Activated T-cell treated with anti-CD3 and anti-CD28 coated beads, Interleukin-2, amount 50 U/mL, for 4 hours (primary cell): Measurements from ENCODE around the gene PON3. TPM values are rescaled to one million over a fixed set of nuclear protein-coding genes. Genes with fewer than 3 reads are reported as not detected.
"Not testable (repeated sequence)": the region's sequence is repeated elsewhere in the genome, so short reads cannot be mapped to it uniquely, and the experiment has no call there.

Source experiments
- ATAC-seq, 2 donors: fragments of 200-7000 bp; cut with Tn5 transposase; one replicate each; pipeline ENCODE4 v1.10.0; 2021
- DNase-seq: peaks from one replicate; pipeline ENCODE4 v3.0.0-alpha.2; 2020
- H3K27me3 Mint-ChIP-seq: one replicate; pipeline ENCODE4 v1.8.0; 2021; ENCODE audit warnings: low read depth, mixed read lengths
- H3K36me3 Mint-ChIP-seq: one replicate; pipeline ENCODE4 v1.8.0; 2022; ENCODE audit warnings: mixed read lengths; ENCODE audit not compliant: insufficient read depth
- H3K4me1 Mint-ChIP-seq: one replicate; pipeline ENCODE4 v1.8.0; 2021; ENCODE audit warnings: low read depth, mixed read lengths
- H3K4me3 Mint-ChIP-seq: one replicate; pipeline ENCODE4 v1.8.0; 2021; ENCODE audit warnings: mild to moderate bottlenecking, moderate library complexity, mixed read lengths
- H3K9me3 Mint-ChIP-seq: one replicate; pipeline ENCODE4 v1.8.0; 2021; ENCODE audit warnings: mixed read lengths
- total RNA-seq, 3 donors: library from RNA; stranded (reverse); gene quantifications; one replicate each; pipeline ENCODE4 v1.2.1, GENCODE V29; 2021

The PON3 gene
- total RNA-seq, 3 donors from 2014 or later: not detected

DNA sequence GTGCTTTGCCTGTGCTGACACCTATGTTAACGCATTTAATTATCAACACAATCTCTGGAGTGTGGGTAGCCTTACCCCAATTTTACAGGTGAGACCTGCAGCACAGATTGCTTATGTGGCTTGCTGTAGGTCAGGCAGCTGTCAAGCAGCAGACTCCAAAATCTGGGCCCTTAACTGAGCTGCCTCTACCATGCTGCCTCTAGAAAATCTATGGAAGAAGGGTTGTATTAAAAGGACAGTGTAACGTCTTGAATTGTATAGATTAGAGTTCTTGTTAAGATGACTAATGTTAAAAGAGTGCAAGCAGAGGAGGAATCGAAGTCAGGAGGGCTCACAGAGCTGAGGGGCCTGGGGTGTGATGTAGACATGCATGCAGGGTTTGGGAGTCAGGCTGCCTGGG lies 1.2 kb upstream of the PON3 start:
- DNase-seq (no peak), ATAC-seq (no peak)
- Mint-ChIP-seq H3K36me3 (no peaks in the 10 kb centered on the region), H3K4me3 (no peak overlapping the region), H3K4me1 (peaks cover 2% of the 10 kb centered on the region), H3K9me3 (no peaks in the 10 kb centered on the region), H3K27me3 (peaks cover 35% of the 10 kb centered on the region)

DNA sequence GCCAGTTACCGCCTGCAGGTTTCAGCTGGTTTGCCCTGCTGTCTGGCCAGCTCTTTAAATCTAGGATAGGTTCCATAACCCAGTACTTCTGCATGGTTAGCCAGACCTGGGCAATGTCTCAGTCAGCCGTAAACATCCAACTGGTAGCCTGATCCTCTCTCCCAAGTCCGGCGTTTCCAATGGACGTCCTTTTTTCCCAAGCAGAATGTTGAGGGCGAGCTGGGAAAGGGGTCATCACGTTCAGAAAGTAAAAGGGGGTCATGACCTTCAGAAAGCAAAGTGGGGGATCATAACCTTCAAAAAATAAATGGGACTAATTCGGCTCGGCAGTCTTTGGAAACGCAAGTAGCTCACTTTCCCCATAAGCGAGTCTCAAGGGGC lies 430 bp downstream of the PON3 start:
- Mint-ChIP-seq H3K4me1 (peaks cover 2% of the 10 kb centered on the region), H3K4me3 (peak overlapping the region; percentile 25), H3K9me3 (no peaks in the 10 kb centered on the region), H3K27me3 (peaks cover 41% of the 10 kb centered on the region), H3K36me3 (no peaks in the 10 kb centered on the region)
- DNase-seq (no peak), ATAC-seq (no peak)

- Mint-ChIP-seq H3K36me3 (no peaks in the 10 kb centered on the region), H3K9me3 (no peaks in the 10 kb centered on the region), H3K4me3 (no peak overlapping the region), H3K27me3 (peaks cover 39% of the 10 kb centered on the region), H3K4me1 (peaks cover 2% of the 10 kb centered on the region)
- no peak for ATAC-seq
- no peak for DNase-seq
Observed at GRCh38 chr7:95394370-95394769, 1.8 kb downstream of the PON3 start.

DNA sequence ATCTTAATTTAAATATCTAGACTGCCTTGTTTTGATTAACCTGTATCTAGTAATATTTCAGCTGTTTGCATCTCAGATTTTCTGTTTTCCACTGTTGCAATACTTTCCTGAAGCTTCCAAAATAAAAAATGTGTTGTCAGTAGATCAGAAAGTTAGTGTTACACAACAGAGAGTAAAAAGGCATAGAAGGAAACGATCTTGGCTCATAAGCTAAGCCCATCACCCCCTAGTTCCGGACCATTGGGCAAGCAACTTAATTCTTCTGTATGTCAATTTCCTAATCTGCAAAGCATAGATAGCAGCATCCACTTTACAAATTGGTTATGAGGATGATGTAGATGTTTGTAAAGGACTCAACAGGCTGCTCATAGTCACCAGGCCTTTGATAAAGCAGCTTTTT lies 4.4 kb downstream of the PON3 start:
- no peak for DNase-seq
- Mint-ChIP-seq H3K36me3 (no peaks in the 10 kb centered on the region), H3K27me3 (peaks cover 31% of the 10 kb centered on the region), H3K4me1 (peaks cover 2% of the 10 kb centered on the region), H3K9me3 (peaks cover 5% of the 10 kb centered on the region), H3K4me3 (no peak overlapping the region)
- no peak for ATAC-seq

GRCh38 chr7:95389516-95389915 lies 6.7 kb downstream of the PON3 start:
- Mint-ChIP-seq H3K9me3 (peaks cover 5% of the 10 kb centered on the region), H3K4me1 (no peaks in the 10 kb centered on the region), H3K27me3 (peaks cover 26% of the 10 kb centered on the region), H3K4me3 (no peak overlapping the region), H3K36me3 (no peaks in the 10 kb centered on the region)
- ATAC-seq: no peak
- DNase-seq: no peak

GRCh38 chr7:95379457-95379856 lies 16.7 kb downstream of the PON3 start:
- not testable (repeated sequence) for ATAC-seq, H3K4me1 Mint-ChIP-seq, H3K4me3 Mint-ChIP-seq, DNase-seq, H3K36me3 Mint-ChIP-seq
- Mint-ChIP-seq H3K9me3 (peaks cover 12% of the 10 kb centered on the region), H3K27me3 (peaks cover 15% of the 10 kb centered on the region)

DNA sequence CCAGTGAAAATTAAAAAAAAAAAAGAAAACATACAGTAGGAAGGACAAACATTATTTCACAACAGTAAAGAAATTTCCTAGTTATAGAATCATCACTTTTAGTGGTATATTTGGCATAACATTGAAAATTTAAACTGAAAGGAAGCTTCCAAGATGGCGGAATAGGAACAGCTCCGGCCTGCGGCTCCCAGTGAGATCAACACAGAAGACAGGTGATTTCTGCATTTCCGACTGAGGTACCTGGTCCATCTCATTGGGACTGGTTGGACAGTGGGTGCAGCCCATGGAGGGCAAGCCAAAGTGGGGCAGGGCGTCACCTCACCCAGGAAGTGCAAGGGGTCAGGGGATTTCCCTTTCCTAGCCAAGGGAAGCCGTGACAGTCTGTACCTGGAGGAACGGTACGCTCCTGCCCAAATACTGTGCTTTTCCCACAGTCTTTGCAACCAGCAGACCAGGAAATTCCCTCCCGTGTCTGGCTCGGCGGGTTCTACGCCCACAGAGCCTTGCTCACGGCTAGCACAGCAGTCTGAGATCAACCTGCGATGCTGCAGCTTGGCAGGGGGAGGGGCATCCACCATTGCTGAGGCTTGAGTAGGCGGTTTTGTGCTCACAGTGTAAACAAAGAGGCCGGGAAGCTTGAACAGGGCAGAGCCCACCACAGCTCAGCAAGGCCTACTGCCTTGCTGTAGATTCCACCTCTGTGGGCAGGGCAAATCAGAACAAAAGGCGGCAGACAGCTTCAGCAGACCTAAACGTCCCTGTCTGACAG lies 19.4 kb downstream of the PON3 start:
- Mint-ChIP-seq H3K9me3 (peaks cover 9% of the 10 kb centered on the region), H3K4me1 (no peaks in the 10 kb centered on the region), H3K36me3 (no peaks in the 10 kb centered on the region), H3K27me3 (peaks cover 12% of the 10 kb centered on the region), H3K4me3 (no peak overlapping the region)
- no peak for ATAC-seq
- no peak for DNase-seq

DNA sequence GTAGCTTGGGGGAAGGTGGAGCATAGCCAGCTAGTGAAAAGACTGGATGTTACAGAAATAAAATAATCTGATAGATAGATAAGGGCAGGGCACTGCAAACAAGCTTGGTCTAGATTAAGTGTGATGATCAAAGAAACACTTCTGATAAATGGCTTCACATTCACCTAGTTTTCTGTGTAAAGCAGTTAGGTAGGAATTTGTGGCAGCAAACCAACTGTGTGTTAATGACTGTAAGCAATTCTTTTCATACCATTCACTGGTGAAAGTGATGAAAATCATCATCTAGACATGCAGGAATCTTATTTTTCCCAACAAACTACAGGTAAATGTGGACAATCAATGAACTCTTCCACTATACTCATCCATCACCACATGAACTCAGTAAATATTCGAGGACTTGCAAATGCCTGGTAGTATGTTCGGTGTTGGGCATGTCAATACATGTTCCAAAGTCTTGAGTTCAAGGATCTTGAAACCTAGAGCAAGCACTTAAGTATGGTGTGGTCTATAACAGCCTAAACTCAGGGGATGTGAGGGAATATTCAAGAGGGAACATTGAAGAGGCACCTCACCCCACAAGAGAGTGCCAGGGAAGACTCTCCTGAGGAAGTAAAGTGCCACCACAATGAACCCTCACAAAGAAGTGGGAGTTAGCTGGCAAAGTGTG lies 20.5 kb downstream of the PON3 start:
- Mint-ChIP-seq H3K4me3 (no peak overlapping the region), H3K36me3 (no peaks in the 10 kb centered on the region), H3K27me3 (peaks cover 9% of the 10 kb centered on the region), H3K4me1 (no peaks in the 10 kb centered on the region), H3K9me3 (peaks cover 9% of the 10 kb centered on the region)
- ATAC-seq (no peak), DNase-seq (no peak)

- ATAC-seq: no peak
- Mint-ChIP-seq H3K4me1 (no peaks in the 10 kb centered on the region), H3K4me3 (no peak overlapping the region), H3K36me3 (no peaks in the 10 kb centered on the region), H3K27me3 (peaks cover 7% of the 10 kb centered on the region), H3K9me3 (peaks cover 5% of the 10 kb centered on the region)
- no peak for DNase-seq
Observed at GRCh38 chr7:95373323-95373722, 22.9 kb downstream of the PON3 start.

DNA sequence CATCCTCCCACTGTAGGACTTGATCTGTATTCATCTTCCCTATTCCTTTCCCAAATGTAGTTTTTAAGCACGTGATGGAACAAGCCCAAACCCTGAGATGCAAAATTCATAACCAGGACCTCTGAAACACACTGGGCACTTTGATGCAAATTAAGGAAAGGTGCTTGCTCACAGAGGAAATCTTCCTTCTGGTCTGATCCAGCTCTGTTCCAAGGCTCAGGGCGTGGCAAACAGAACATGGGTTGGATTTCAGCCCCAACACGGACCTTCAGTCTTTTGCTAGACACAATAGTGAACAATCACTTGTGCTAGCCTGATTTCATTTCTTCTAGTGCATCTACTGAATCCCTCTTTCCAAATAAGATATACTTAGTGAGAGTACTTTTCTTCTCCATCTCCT lies 27.9 kb downstream of the PON3 start:
- H3K27me3 Mint-ChIP-seq: peaks cover 4% of the 10 kb centered on the region
- no peak for ATAC-seq
- no peak for DNase-seq
- no peaks in the 10 kb centered on the region for H3K36me3 Mint-ChIP-seq
- H3K4me3 Mint-ChIP-seq: no peak overlapping the region
- H3K9me3 Mint-ChIP-seq: no peaks in the 10 kb centered on the region
- no peaks in the 10 kb centered on the region for H3K4me1 Mint-ChIP-seq

DNA sequence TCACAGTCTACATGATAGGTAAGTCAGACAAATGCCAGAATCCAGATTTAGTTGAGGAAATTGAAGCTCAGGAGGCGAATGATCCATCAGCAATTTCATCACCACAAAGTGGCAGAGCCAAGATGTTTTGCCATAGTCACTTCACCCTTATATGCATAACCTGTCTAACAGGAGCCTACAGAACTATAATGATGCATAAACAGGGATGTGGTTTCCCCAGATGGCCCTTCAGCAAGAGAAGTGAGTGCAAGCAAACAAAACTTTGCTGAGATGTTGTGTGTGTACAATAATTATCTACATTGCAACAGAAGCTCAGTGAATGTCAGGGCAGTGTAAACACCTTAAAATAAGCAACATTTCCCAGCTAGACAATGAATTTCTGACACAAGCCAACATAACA lies 28.6 kb downstream of the PON3 start:
- Mint-ChIP-seq H3K27me3 (peaks cover 4% of the 10 kb centered on the region), H3K4me1 (no peaks in the 10 kb centered on the region), H3K4me3 (no peak overlapping the region), H3K36me3 (no peaks in the 10 kb centered on the region), H3K9me3 (no peaks in the 10 kb centered on the region)
- no peak for DNase-seq
- ATAC-seq: no peak

DNA sequence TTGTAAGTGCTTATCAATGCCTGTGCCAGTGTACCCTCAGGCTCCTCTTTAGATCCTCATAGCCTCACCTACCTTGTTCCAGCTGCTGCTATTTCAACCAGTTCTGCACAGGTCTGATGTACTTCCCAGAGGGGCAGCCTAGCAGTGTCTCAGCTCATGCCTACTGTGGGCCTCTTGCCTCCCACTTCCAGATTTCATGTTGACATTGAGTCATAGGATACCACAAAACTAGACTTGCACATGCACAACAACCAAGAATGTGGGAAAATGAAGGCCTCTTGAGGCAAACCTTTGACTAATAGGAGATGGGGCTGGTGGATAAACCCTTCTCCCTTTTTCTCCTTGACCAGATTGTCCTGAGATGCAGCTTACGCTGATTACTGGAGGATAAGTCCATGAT lies 31.0 kb downstream of the PON3 start:
- no peak overlapping the region for H3K4me3 Mint-ChIP-seq
- no peaks in the 10 kb centered on the region for H3K4me1 Mint-ChIP-seq
- no peaks in the 10 kb centered on the region for H3K36me3 Mint-ChIP-seq
- DNase-seq: no peak
- ATAC-seq: no peak
- peaks cover 4% of the 10 kb centered on the region for H3K27me3 Mint-ChIP-seq
- no peaks in the 10 kb centered on the region for H3K9me3 Mint-ChIP-seq

GRCh38 chr7:95357623-95358022 lies 38.6 kb downstream of the PON3 start:
- H3K27me3 Mint-ChIP-seq: peaks cover 6% of the 10 kb centered on the region
- DNase-seq (no peak), ATAC-seq (no peak)
- no peaks in the 10 kb centered on the region for H3K36me3 Mint-ChIP-seq
- H3K4me1 Mint-ChIP-seq: no peaks in the 10 kb centered on the region
- H3K9me3 Mint-ChIP-seq: no peaks in the 10 kb centered on the region
- H3K4me3 Mint-ChIP-seq: no peak overlapping the region

- H3K4me3 Mint-ChIP-seq: no peak overlapping the region
- peaks cover 2% of the 10 kb centered on the region for H3K27me3 Mint-ChIP-seq
- no peaks in the 10 kb centered on the region for H3K4me1 Mint-ChIP-seq
- H3K36me3 Mint-ChIP-seq: no peaks in the 10 kb centered on the region
- ATAC-seq: no peak
- H3K9me3 Mint-ChIP-seq: no peaks in the 10 kb centered on the region
- DNase-seq: no peak
Observed at GRCh38 chr7:95342642-95343307, 53.4 kb downstream of the PON3 start.

DNA sequence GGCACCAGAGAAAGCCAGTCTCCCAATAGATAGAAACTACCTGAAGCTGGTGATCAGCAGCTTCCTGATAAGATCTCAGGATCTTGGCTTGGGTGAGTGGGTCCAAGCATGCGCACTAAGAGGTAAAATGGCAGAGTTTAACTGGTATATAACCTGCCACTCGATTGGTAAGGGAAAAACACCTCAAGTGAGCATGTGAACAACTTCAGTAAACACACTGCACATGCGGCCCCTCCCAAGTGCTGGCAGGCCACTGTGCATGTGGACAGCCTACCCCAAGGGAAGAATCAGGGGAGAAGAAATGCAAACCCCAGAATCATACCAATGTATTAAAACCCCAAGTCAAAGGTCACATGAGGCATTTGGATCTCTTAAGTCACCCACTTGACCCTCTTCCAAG lies 54.1 kb downstream of the PON3 start:
- no peak for DNase-seq
- Mint-ChIP-seq H3K27me3 (peaks cover 2% of the 10 kb centered on the region), H3K36me3 (no peaks in the 10 kb centered on the region), H3K4me1 (no peaks in the 10 kb centered on the region), H3K9me3 (no peaks in the 10 kb centered on the region), H3K4me3 (no peak overlapping the region)
- no peak for ATAC-seq
